Measurements from ENCODE around the gene PROM2.
A peak's percentile ranks its signal among the peaks of the same experiment; 100 is the strongest.

The PROM2 gene

GRCh38 chr2:95273566-95274290 is 521 bp upstream of the PROM2 start:
- Mint-ChIP-seq H3K27ac (no peak overlapping the region), H3K4me3 (no peak overlapping the region), H3K9me3 (no peaks in the 10 kb centered on the region), H3K27me3 (peaks cover 6% of the 10 kb centered on the region), H3K4me1 (ENCODE audit: low read depth) (peaks cover 15% of the 10 kb centered on the region), H3K36me3 (ENCODE audit: low read depth) (no peaks in the 10 kb centered on the region)
- intact Hi-C loops (cut with micrococcal nuclease) = no loop called here

- Mint-ChIP-seq H3K36me3 (ENCODE audit: low read depth) (no peaks in the 10 kb centered on the region), H3K9me3 (no peaks in the 10 kb centered on the region), H3K4me3 (no peak overlapping the region), H3K4me1 (ENCODE audit: low read depth) (peaks cover 15% of the 10 kb centered on the region), H3K27me3 (peaks cover 6% of the 10 kb centered on the region), H3K27ac (no peak overlapping the region)
- intact Hi-C loops (cut with micrococcal nuclease) = no loop called here
Observed at GRCh38 chr2:95275151-95275515, 884 bp downstream of the PROM2 start.

GRCh38 chr2:95275601-95276243 is 1.5 kb downstream of the PROM2 start:
- H3K36me3 Mint-ChIP-seq (ENCODE audit: low read depth) = no peaks in the 10 kb centered on the region
- intact Hi-C loops (cut with micrococcal nuclease) = no loop called here
- H3K4me1 Mint-ChIP-seq (ENCODE audit: low read depth) = peaks cover 15% of the 10 kb centered on the region
- H3K27ac Mint-ChIP-seq = no peak overlapping the region
- peaks cover 6% of the 10 kb centered on the region for H3K27me3 Mint-ChIP-seq
- H3K4me3 Mint-ChIP-seq = no peak overlapping the region
- no peaks in the 10 kb centered on the region for H3K9me3 Mint-ChIP-seq

- no peak overlapping the region for H3K27ac Mint-ChIP-seq
- no peaks in the 10 kb centered on the region for H3K36me3 Mint-ChIP-seq (ENCODE audit: low read depth)
- H3K27me3 Mint-ChIP-seq = peaks cover 6% of the 10 kb centered on the region
- no peak overlapping the region for H3K4me3 Mint-ChIP-seq
- H3K4me1 Mint-ChIP-seq (ENCODE audit: low read depth) = peaks cover 15% of the 10 kb centered on the region
- intact Hi-C loops (cut with micrococcal nuclease) = no loop called here
- H3K9me3 Mint-ChIP-seq = no peaks in the 10 kb centered on the region
Observed at GRCh38 chr2:95276244-95276887, 2.1 kb downstream of the PROM2 start.

GRCh38 chr2:95276888-95277245 is 2.6 kb downstream of the PROM2 start:
- H3K36me3 Mint-ChIP-seq (ENCODE audit: low read depth) = no peaks in the 10 kb centered on the region
- H3K4me1 Mint-ChIP-seq (ENCODE audit: low read depth) = peaks cover 15% of the 10 kb centered on the region
- no peak overlapping the region for H3K4me3 Mint-ChIP-seq
- no peak overlapping the region for H3K27ac Mint-ChIP-seq
- peaks cover 6% of the 10 kb centered on the region for H3K27me3 Mint-ChIP-seq
- H3K9me3 Mint-ChIP-seq = no peaks in the 10 kb centered on the region
- intact Hi-C loops (cut with micrococcal nuclease) = no loop called here

- intact Hi-C loops (cut with micrococcal nuclease) = no loop called here
- Mint-ChIP-seq H3K36me3 (ENCODE audit: low read depth) (no peaks in the 10 kb centered on the region), H3K4me3 (no peak overlapping the region), H3K27me3 (peaks cover 6% of the 10 kb centered on the region), H3K27ac (no peak overlapping the region), H3K9me3 (no peaks in the 10 kb centered on the region), H3K4me1 (ENCODE audit: low read depth) (peaks cover 15% of the 10 kb centered on the region)
Observed at GRCh38 chr2:95277246-95277906, 3.1 kb downstream of the PROM2 start.

GRCh38 chr2:95278051-95278471 is 3.8 kb downstream of the PROM2 start:
- Mint-ChIP-seq H3K36me3 (ENCODE audit: low read depth) (no peaks in the 10 kb centered on the region), H3K27me3 (peaks cover 4% of the 10 kb centered on the region), H3K4me1 (ENCODE audit: low read depth) (peaks cover 12% of the 10 kb centered on the region), H3K4me3 (no peak overlapping the region), H3K9me3 (no peaks in the 10 kb centered on the region), H3K27ac (peak overlapping the region; percentile 17)
- intact Hi-C loops (cut with micrococcal nuclease) = no loop called here

- Mint-ChIP-seq H3K4me1 (ENCODE audit: low read depth) (peaks cover 10% of the 10 kb centered on the region), H3K27ac (no peak overlapping the region), H3K4me3 (no peak overlapping the region), H3K27me3 (peaks cover 4% of the 10 kb centered on the region), H3K9me3 (no peaks in the 10 kb centered on the region), H3K36me3 (ENCODE audit: low read depth) (no peaks in the 10 kb centered on the region)
- intact Hi-C loops (cut with micrococcal nuclease) = no loop called here
Observed at GRCh38 chr2:95278637-95279225, 4.5 kb downstream of the PROM2 start.

GRCh38 chr2:95279435-95280035 is 5.3 kb downstream of the PROM2 start:
- intact Hi-C loops (cut with micrococcal nuclease) = no loop called here
- H3K4me3 Mint-ChIP-seq = no peak overlapping the region
- no peaks in the 10 kb centered on the region for H3K36me3 Mint-ChIP-seq (ENCODE audit: low read depth)
- no peaks in the 10 kb centered on the region for H3K9me3 Mint-ChIP-seq
- no peak overlapping the region for H3K27ac Mint-ChIP-seq
- peaks cover 10% of the 10 kb centered on the region for H3K4me1 Mint-ChIP-seq (ENCODE audit: low read depth)
- peaks cover 4% of the 10 kb centered on the region for H3K27me3 Mint-ChIP-seq

- Mint-ChIP-seq H3K4me1 (ENCODE audit: low read depth) (peaks cover 10% of the 10 kb centered on the region), H3K27ac (no peak overlapping the region), H3K9me3 (no peaks in the 10 kb centered on the region), H3K27me3 (peaks cover 4% of the 10 kb centered on the region), H3K4me3 (no peak overlapping the region), H3K36me3 (ENCODE audit: low read depth) (no peaks in the 10 kb centered on the region)
- intact Hi-C loops (cut with micrococcal nuclease) = no loop called here
Observed at GRCh38 chr2:95281071-95281470, 6.8 kb downstream of the PROM2 start.

GRCh38 chr2:95281786-95282185 is 7.5 kb downstream of the PROM2 start:
- peaks cover 4% of the 10 kb centered on the region for H3K27me3 Mint-ChIP-seq
- H3K4me1 Mint-ChIP-seq (ENCODE audit: low read depth) = peaks cover 10% of the 10 kb centered on the region
- no peak overlapping the region for H3K4me3 Mint-ChIP-seq
- H3K9me3 Mint-ChIP-seq = no peaks in the 10 kb centered on the region
- intact Hi-C loops (cut with micrococcal nuclease) = no loop called here
- no peak overlapping the region for H3K27ac Mint-ChIP-seq
- no peaks in the 10 kb centered on the region for H3K36me3 Mint-ChIP-seq (ENCODE audit: low read depth)

- Mint-ChIP-seq H3K4me3 (no peak overlapping the region), H3K9me3 (no peaks in the 10 kb centered on the region), H3K4me1 (ENCODE audit: low read depth) (peaks cover 9% of the 10 kb centered on the region), H3K36me3 (ENCODE audit: low read depth) (no peaks in the 10 kb centered on the region), H3K27me3 (peaks cover 4% of the 10 kb centered on the region), H3K27ac (no peak overlapping the region)
- intact Hi-C loops (cut with micrococcal nuclease) = no loop called here
Observed at GRCh38 chr2:95282458-95282857, 8.2 kb downstream of the PROM2 start.

- Mint-ChIP-seq H3K27ac (no peak overlapping the region), H3K9me3 (no peaks in the 10 kb centered on the region), H3K4me1 (ENCODE audit: low read depth) (no peaks in the 10 kb centered on the region), H3K27me3 (no peaks in the 10 kb centered on the region), H3K4me3 (no peak overlapping the region), H3K36me3 (ENCODE audit: low read depth) (no peaks in the 10 kb centered on the region)
- intact Hi-C loops (cut with micrococcal nuclease) = no loop called here
Observed at GRCh38 chr2:95283562-95283961, 9.3 kb downstream of the PROM2 start.
